ENCODE measurements around the gene EYS.

EYS gene

GRCh38 chr6:65650086-65650485 is 56.9 kb downstream of the EYS start:
- Histone ChIP-seq H3K79me2 (ENCODE audit: low read length) (no peaks in the 10 kb centered on the region), H2AFZ (ENCODE audit: low read length) (no peak overlapping the region), H3K9ac (ENCODE audit: low read length) (no peak overlapping the region), H3K4me1 (ENCODE audit: low read length) (no peaks in the 10 kb centered on the region), H4K20me1 (ENCODE audit: insufficient read depth, low read length) (no peaks in the 10 kb centered on the region), H3K9me3 (replicated peaks; ENCODE audit: insufficient read depth, low read length) (no peaks in the 10 kb centered on the region), H3F3A (ENCODE audit: insufficient read depth, low read length) (no peaks in the 10 kb centered on the region), H3K27ac (ENCODE audit: low read length) (no peak overlapping the region), H3K4me2 (ENCODE audit: low read depth, low read length) (no peak overlapping the region), H3K36me3 (replicated peaks; ENCODE audit: insufficient read depth, low read length) (no peaks in the 10 kb centered on the region), H3K9me2 (replicated peaks; ENCODE audit: insufficient read depth, low read length) (no peaks in the 10 kb centered on the region), H3K4me3 (ENCODE audit: low read length) (no peak overlapping the region), H3K27me3 (replicated peaks; ENCODE audit: insufficient read depth, low read length) (no peaks in the 10 kb centered on the region)
- no peak for DNase-seq
- TF ChIP-seq EZH2 (optimal IDR thresholded peaks at IDR 0.05; ENCODE audit: low read depth, low read length), result no peak

GRCh38 chr6:65649392-65649791 is 57.6 kb downstream of the EYS start:
- TF ChIP-seq EZH2phosphoT487 (IDR thresholded peaks at IDR 0.05; ENCODE audit: low read length) (no peak), EZH2 (optimal IDR thresholded peaks at IDR 0.05; ENCODE audit: low read depth, low read length) (no peak), CTCF (IDR thresholded peaks at IDR 0.05; ENCODE audit: low read length) (no peak)
- H3K79me2 ChIP-seq (ENCODE audit: low read length), result no peaks in the 10 kb centered on the region
- no peaks in the 10 kb centered on the region for H3F3A ChIP-seq (ENCODE audit: insufficient read depth, low read length)
- H3K36me3 ChIP-seq (replicated peaks; ENCODE audit: insufficient read depth, low read length), result no peaks in the 10 kb centered on the region
- no peaks in the 10 kb centered on the region for H3K9me2 ChIP-seq (replicated peaks; ENCODE audit: insufficient read depth, low read length)
- DNase-seq, result no peak
- H3K9me3 ChIP-seq (replicated peaks; ENCODE audit: insufficient read depth, low read length), result no peaks in the 10 kb centered on the region
- H3K27me3 ChIP-seq (replicated peaks; ENCODE audit: insufficient read depth, low read length), result no peaks in the 10 kb centered on the region
- no peak overlapping the region for H3K9ac ChIP-seq (ENCODE audit: low read length)
- no peaks in the 10 kb centered on the region for H4K20me1 ChIP-seq (ENCODE audit: insufficient read depth, low read length)
- no peaks in the 10 kb centered on the region for H3K4me1 ChIP-seq (ENCODE audit: low read length)
- no peak overlapping the region for H3K4me3 ChIP-seq (ENCODE audit: low read length)
- no peak overlapping the region for H2AFZ ChIP-seq (ENCODE audit: low read length)
- H3K27ac ChIP-seq (ENCODE audit: low read length), result no peak overlapping the region
- H3K4me2 ChIP-seq (ENCODE audit: low read depth, low read length), result no peak overlapping the region

GRCh38 chr6:65646544-65646943 is 60.5 kb downstream of the EYS start:
- no peaks in the 10 kb centered on the region for H3K27me3 ChIP-seq (replicated peaks; ENCODE audit: insufficient read depth, low read length)
- no peaks in the 10 kb centered on the region for H3K9me3 ChIP-seq (replicated peaks; ENCODE audit: insufficient read depth, low read length)
- H3K4me3 ChIP-seq (ENCODE audit: low read length), result no peak overlapping the region
- H3K9ac ChIP-seq (ENCODE audit: low read length), result no peak overlapping the region
- no peaks in the 10 kb centered on the region for H3K4me1 ChIP-seq (ENCODE audit: low read length)
- no peaks in the 10 kb centered on the region for H4K20me1 ChIP-seq (ENCODE audit: insufficient read depth, low read length)
- no peaks in the 10 kb centered on the region for H3K79me2 ChIP-seq (ENCODE audit: low read length)
- TF ChIP-seq EZH2phosphoT487 (IDR thresholded peaks at IDR 0.05; ENCODE audit: low read length) (no peak), EZH2 (optimal IDR thresholded peaks at IDR 0.05; ENCODE audit: low read depth, low read length) (no peak), CTCF (IDR thresholded peaks at IDR 0.05; ENCODE audit: low read length) (no peak)
- H2AFZ ChIP-seq (ENCODE audit: low read length), result no peak overlapping the region
- DNase-seq, result no peak
- no peaks in the 10 kb centered on the region for H3F3A ChIP-seq (ENCODE audit: insufficient read depth, low read length)
- no peaks in the 10 kb centered on the region for H3K9me2 ChIP-seq (replicated peaks; ENCODE audit: insufficient read depth, low read length)
- no peak overlapping the region for H3K4me2 ChIP-seq (ENCODE audit: low read depth, low read length)
- H3K36me3 ChIP-seq (replicated peaks; ENCODE audit: insufficient read depth, low read length), result no peaks in the 10 kb centered on the region
- no peak overlapping the region for H3K27ac ChIP-seq (ENCODE audit: low read length)

GRCh38 chr6:65642776-65643175 is 64.2 kb downstream of the EYS start:
- DNase-seq, result no peak
- Histone ChIP-seq H3K27ac (ENCODE audit: low read length) (no peak overlapping the region), H4K20me1 (ENCODE audit: insufficient read depth, low read length) (no peaks in the 10 kb centered on the region), H3K4me1 (ENCODE audit: low read length) (no peaks in the 10 kb centered on the region), H2AFZ (ENCODE audit: low read length) (no peak overlapping the region), H3K27me3 (replicated peaks; ENCODE audit: insufficient read depth, low read length) (no peaks in the 10 kb centered on the region), H3K79me2 (ENCODE audit: low read length) (no peaks in the 10 kb centered on the region), H3K9me3 (replicated peaks; ENCODE audit: insufficient read depth, low read length) (no peaks in the 10 kb centered on the region), H3K36me3 (replicated peaks; ENCODE audit: insufficient read depth, low read length) (no peaks in the 10 kb centered on the region), H3K4me2 (ENCODE audit: low read depth, low read length) (no peak overlapping the region), H3K4me3 (ENCODE audit: low read length) (no peak overlapping the region), H3K9ac (ENCODE audit: low read length) (no peak overlapping the region), H3K9me2 (replicated peaks; ENCODE audit: insufficient read depth, low read length) (no peaks in the 10 kb centered on the region), H3F3A (ENCODE audit: insufficient read depth, low read length) (no peaks in the 10 kb centered on the region)
- no peak for TF ChIP-seq CTCF (IDR thresholded peaks at IDR 0.05; ENCODE audit: low read length)
- no peak for TF ChIP-seq EZH2 (optimal IDR thresholded peaks at IDR 0.05; ENCODE audit: low read depth, low read length)
- TF ChIP-seq EZH2phosphoT487 (IDR thresholded peaks at IDR 0.05; ENCODE audit: low read length), result no peak

Measured in MM.1S (cell line).